Neural cell (in vitro differentiated cells): Measurements from ENCODE around the gene MAN2A2.

Experiments used
- MXI1 ChIP-seq: fragments of 450-650 bp; conservative IDR thresholded peaks from 2 replicates; pipeline ENCODE4 v1.6.1; 2014; ENCODE audit warnings: antibody characterized with exemption, mild to moderate bottlenecking; ENCODE audit not compliant: poor library complexity, severe bottlenecking
- POLR2AphosphoS5 ChIP-seq: IDR thresholded peaks from 2 replicates; pipeline ENCODE4 v1.6.1; 2012
- RAD21 ChIP-seq: fragments of 450-650 bp; conservative IDR thresholded peaks from 2 replicates; pipeline ENCODE4 v1.6.1; 2014; ENCODE audit warnings: antibody characterized with exemption, mild to moderate bottlenecking, moderate library complexity
- TF ChIP-seq, protein P1 (sequence below): fragments of 450-650 bp; IDR thresholded peaks from 2 replicates; pipeline ENCODE4 v1.5.1; 2014; ENCODE audit warnings: antibody characterized with exemption, mild to moderate bottlenecking, moderate library complexity; ENCODE audit not compliant: poor library complexity, severe bottlenecking
- TF ChIP-seq, protein P2 (sequence below): IDR thresholded peaks from 2 replicates; pipeline ENCODE4 v1.6.1; 2012; ENCODE audit warnings: borderline replicate concordance

GRCh38 chr15:90868261-90868689 lies 34.8 kb upstream of the MAN2A2 start, which contains the start of gene FURIN:
- no peak for TF ChIP-seq RAD21
- TF ChIP-seq, protein P1, sequence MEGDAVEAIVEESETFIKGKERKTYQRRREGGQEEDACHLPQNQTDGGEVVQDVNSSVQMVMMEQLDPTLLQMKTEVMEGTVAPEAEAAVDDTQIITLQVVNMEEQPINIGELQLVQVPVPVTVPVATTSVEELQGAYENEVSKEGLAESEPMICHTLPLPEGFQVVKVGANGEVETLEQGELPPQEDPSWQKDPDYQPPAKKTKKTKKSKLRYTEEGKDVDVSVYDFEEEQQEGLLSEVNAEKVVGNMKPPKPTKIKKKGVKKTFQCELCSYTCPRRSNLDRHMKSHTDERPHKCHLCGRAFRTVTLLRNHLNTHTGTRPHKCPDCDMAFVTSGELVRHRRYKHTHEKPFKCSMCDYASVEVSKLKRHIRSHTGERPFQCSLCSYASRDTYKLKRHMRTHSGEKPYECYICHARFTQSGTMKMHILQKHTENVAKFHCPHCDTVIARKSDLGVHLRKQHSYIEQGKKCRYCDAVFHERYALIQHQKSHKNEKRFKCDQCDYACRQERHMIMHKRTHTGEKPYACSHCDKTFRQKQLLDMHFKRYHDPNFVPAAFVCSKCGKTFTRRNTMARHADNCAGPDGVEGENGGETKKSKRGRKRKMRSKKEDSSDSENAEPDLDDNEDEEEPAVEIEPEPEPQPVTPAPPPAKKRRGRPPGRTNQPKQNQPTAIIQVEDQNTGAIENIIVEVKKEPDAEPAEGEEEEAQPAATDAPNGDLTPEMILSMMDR, result no peak
- TF ChIP-seq POLR2AphosphoS5, result no peak
- no peak for TF ChIP-seq MXI1
- TF ChIP-seq, protein P2, sequence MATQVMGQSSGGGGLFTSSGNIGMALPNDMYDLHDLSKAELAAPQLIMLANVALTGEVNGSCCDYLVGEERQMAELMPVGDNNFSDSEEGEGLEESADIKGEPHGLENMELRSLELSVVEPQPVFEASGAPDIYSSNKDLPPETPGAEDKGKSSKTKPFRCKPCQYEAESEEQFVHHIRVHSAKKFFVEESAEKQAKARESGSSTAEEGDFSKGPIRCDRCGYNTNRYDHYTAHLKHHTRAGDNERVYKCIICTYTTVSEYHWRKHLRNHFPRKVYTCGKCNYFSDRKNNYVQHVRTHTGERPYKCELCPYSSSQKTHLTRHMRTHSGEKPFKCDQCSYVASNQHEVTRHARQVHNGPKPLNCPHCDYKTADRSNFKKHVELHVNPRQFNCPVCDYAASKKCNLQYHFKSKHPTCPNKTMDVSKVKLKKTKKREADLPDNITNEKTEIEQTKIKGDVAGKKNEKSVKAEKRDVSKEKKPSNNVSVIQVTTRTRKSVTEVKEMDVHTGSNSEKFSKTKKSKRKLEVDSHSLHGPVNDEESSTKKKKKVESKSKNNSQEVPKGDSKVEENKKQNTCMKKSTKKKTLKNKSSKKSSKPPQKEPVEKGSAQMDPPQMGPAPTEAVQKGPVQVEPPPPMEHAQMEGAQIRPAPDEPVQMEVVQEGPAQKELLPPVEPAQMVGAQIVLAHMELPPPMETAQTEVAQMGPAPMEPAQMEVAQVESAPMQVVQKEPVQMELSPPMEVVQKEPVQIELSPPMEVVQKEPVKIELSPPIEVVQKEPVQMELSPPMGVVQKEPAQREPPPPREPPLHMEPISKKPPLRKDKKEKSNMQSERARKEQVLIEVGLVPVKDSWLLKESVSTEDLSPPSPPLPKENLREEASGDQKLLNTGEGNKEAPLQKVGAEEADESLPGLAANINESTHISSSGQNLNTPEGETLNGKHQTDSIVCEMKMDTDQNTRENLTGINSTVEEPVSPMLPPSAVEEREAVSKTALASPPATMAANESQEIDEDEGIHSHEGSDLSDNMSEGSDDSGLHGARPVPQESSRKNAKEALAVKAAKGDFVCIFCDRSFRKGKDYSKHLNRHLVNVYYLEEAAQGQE, result no peak
